Choroid plexus epithelial cell (primary cell): Measurements from ENCODE around the gene ANAPC7.

Source experiments
- DNase-seq: peaks from one replicate; pipeline ENCODE4 v3.0.0-alpha.2; 2010; ENCODE audit warnings: low read depth
- H3K4me3 ChIP-seq: 2 replicates; pipeline ENCODE4 v1.5.1; 2011; ENCODE audit warnings: low read depth, mild to moderate bottlenecking, control low read depth, low read length, moderate library complexity
- CTCF ChIP-seq: conservative IDR thresholded peaks from 2 replicates; pipeline ENCODE4 v1.5.1; 2011; ENCODE audit warnings: low read depth, mild to moderate bottlenecking, control low read depth, inconsistent platforms, low read length, moderate library complexity

Gene ANAPC7

GRCh38 chr12:110352401-110352800 is 51.1 kb downstream of the ANAPC7 start:
- no peak for DNase-seq
- TF ChIP-seq CTCF = no peak
- H3K4me3 ChIP-seq = no peak overlapping the region

GRCh38 chr12:110351119-110351518 is 52.4 kb downstream of the ANAPC7 start:
- no peak overlapping the region for H3K4me3 ChIP-seq
- no peak for DNase-seq
- TF ChIP-seq CTCF = no peak

GRCh38 chr12:110349514-110350151 is 53.9 kb downstream of the ANAPC7 start:
- H3K4me3 ChIP-seq = no peak overlapping the region
- no peak for DNase-seq
- no peak for TF ChIP-seq CTCF

- TF ChIP-seq CTCF = no peak
- no peak for DNase-seq
- H3K4me3 ChIP-seq = no peak overlapping the region
Measured at GRCh38 chr12:110349096-110349495, 54.4 kb downstream of the ANAPC7 start.

GRCh38 chr12:110348431-110349059 is 55.0 kb downstream of the ANAPC7 start:
- DNase-seq = no peak
- TF ChIP-seq CTCF = no peak
- H3K4me3 ChIP-seq = no peak overlapping the region

GRCh38 chr12:110347767-110348166 is 55.7 kb downstream of the ANAPC7 start:
- DNase-seq = no peak
- H3K4me3 ChIP-seq = no peak overlapping the region
- no peak for TF ChIP-seq CTCF

- TF ChIP-seq CTCF = no peak
- H3K4me3 ChIP-seq = no peak overlapping the region
- no peak for DNase-seq
Measured at GRCh38 chr12:110345963-110346362, 57.5 kb downstream of the ANAPC7 start.
